Fibroblast of mammary gland (primary cell): ENCODE results near the gene RTN4IP1.
A peak's percentile ranks its signal among the peaks of the same experiment; 100 is the strongest.
"Not testable (repeated sequence)": the region's sequence is repeated elsewhere in the genome, so short reads cannot be mapped to it uniquely, and the experiment has no call there.

Experiments
- DNase-seq: peaks from one replicate; pipeline ENCODE4 v3.0.0-alpha.2; 2010; ENCODE audit warnings: low read depth
- H3K4me3 ChIP-seq: 2 replicates; pipeline ENCODE4 v1.5.1; 2011; ENCODE audit warnings: low read depth, mild to moderate bottlenecking, low read length, moderate library complexity; ENCODE audit not compliant: control insufficient read depth
- TF ChIP-seq, protein P1 (sequence below): conservative IDR thresholded peaks from 2 replicates; pipeline ENCODE4 v1.5.1; 2011; ENCODE audit warnings: low read depth, low read length, inconsistent platforms; ENCODE audit not compliant: control insufficient read depth, insufficient read depth

Gene RTN4IP1

DNA sequence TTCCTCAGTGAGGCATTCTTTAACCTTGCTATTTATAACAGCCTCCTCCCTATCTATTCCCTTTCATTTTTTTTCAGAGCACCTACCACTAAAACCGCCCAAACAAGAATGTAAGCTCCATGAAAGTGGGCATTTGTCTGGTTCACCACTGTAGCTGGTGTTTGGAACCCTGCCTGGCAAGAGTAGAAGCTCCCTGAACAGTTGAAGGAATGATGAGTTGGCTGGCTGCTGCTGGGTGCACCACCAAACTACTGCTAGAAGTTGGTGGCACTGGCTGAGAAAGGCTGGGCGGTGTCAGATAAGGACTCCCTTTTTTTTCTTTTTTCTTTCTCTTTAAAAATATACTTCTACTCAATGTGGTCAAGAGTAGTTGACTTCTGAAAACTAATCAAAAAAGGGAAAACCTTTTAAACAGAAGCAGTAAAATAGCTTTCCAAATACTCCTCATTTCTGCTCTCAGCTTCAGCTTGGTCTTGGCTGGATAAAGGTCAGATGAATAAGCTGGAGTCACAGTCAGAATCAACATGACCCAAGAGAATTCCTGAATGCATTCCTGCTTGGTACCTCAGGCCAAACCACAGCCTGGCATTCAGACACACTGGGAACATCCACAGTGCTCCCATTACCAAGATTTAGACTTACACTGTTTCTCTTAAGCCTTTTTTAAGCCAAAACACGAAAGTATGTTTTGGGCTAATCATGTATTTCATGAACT is 38.0 kb downstream of the RTN4IP1 start:
- peak; percentile 88 for DNase-seq
- no peak overlapping the region for H3K4me3 ChIP-seq
- TF ChIP-seq, protein P1, sequence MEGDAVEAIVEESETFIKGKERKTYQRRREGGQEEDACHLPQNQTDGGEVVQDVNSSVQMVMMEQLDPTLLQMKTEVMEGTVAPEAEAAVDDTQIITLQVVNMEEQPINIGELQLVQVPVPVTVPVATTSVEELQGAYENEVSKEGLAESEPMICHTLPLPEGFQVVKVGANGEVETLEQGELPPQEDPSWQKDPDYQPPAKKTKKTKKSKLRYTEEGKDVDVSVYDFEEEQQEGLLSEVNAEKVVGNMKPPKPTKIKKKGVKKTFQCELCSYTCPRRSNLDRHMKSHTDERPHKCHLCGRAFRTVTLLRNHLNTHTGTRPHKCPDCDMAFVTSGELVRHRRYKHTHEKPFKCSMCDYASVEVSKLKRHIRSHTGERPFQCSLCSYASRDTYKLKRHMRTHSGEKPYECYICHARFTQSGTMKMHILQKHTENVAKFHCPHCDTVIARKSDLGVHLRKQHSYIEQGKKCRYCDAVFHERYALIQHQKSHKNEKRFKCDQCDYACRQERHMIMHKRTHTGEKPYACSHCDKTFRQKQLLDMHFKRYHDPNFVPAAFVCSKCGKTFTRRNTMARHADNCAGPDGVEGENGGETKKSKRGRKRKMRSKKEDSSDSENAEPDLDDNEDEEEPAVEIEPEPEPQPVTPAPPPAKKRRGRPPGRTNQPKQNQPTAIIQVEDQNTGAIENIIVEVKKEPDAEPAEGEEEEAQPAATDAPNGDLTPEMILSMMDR: no peak

DNA sequence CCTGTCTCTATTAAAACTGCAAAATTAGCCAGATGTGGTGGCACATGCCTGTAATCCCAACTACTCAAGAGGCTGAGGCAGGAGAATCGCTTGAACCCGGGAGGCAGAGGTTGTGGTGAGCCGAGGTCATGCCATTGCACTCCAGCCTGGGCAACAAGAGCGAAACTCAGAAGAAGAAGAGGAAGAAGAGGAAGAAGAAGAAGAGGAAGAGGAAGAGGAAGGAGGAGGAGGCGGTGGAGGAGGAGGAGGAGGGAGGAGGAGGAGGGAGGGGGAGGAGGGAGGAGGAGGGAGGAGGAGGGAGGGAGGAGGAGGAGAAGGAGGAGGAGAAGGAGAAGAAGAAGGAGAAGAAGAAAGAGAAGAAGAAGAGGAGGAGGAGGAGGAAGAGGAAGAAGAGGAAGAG is 40.4 kb downstream of the RTN4IP1 start:
- DNase-seq, H3K4me3 ChIP-seq: not testable (repeated sequence)

DNA sequence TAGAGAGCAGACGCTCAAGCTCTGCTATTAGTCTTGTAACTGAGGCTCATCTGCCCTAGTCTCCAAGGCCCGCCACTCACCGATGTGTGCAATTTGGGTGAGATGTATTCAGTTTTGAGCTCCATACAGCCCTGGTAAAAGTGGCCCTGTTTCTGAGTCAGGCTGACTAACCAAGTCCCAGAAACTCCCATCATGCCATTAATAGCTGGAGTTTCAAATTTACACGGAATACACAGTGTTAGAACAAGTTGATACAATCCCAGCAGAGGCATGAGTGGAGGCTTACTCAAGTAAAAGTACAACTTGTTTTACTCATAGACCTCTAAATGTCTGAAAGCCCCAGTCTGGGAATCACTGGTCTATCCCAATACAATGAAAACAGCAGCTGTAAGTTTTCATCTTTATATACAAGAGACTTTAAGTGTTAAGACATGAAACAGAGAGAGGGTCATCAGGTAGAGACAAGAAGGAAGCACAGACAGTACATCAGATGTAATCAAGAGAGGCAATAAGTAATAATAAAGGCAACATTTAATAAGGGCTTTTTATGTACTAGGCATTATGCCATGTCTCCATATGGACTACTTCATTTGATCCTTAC is 42.4 kb downstream of the RTN4IP1 start:
- no peak overlapping the region for H3K4me3 ChIP-seq
- no peak for DNase-seq
- TF ChIP-seq, protein P1: no peak

- H3K4me3 ChIP-seq: no peak overlapping the region
- DNase-seq: no peak
- TF ChIP-seq, protein P1: no peak
Observed at GRCh38 chr6:106581468-106581867, 47.8 kb downstream of the RTN4IP1 start.

DNA sequence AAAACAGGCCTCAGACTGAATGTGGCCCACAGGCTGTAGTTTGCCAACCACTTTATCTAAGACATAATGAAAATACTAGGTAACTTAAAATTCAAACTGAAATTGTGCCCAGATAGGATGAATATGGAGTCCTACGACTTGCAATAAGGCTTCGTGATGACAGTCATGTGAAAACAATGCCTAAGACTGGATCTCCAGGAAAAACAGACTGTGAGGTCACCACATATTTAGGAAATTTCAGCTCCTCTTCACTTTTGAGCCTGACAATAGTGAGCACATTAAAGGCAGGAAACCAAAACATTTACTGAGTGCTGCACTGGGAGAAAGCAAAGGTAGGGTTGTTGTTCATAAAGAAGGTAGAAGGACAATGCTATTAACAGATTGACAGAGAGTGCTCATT is 50.0 kb downstream of the RTN4IP1 start:
- no peak overlapping the region for H3K4me3 ChIP-seq
- DNase-seq: no peak
- TF ChIP-seq, protein P1: no peak

DNA sequence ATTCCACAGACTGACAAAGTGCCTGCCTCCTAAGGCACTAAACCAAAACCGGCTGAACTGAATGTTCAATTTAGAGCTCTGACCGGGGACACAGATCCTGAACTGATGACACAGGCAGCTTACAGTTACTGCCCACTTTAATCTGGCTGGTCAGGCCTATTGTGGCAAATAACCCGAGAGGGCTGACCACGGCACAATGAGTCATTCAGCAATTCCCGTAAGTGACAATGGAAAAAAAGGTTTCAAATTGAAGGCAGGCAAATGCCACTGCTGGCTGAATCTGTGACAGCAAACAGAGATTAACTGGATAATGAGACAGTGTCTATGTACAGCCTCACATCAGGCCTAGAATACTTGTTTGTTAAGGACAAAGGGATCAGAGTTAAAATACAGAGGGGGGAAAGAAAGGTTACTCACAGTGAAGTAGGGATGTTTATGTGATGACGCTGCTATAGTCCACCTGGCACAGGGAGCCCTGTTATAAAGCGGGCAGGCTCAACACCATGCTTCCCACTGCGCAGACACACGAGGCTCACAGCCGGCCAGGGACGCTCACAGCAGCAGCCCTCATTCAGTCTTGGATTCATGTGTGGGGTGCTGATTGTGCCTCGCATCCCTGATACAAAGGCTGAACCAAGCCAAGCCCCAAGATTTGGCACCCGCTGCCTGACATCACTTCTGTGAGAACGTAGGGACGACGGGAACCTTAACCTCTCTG is 54.4 kb downstream of the RTN4IP1 start:
- DNase-seq: peak; percentile 79
- TF ChIP-seq, protein P1: no peak
- no peak overlapping the region for H3K4me3 ChIP-seq

- H3K4me3 ChIP-seq: no peak overlapping the region
- TF ChIP-seq, protein P1: no peak
- no peak for DNase-seq
Observed at GRCh38 chr6:106572875-106573585, 56.3 kb downstream of the RTN4IP1 start.
